ENCODE results near the gene CARD19.

DNA sequence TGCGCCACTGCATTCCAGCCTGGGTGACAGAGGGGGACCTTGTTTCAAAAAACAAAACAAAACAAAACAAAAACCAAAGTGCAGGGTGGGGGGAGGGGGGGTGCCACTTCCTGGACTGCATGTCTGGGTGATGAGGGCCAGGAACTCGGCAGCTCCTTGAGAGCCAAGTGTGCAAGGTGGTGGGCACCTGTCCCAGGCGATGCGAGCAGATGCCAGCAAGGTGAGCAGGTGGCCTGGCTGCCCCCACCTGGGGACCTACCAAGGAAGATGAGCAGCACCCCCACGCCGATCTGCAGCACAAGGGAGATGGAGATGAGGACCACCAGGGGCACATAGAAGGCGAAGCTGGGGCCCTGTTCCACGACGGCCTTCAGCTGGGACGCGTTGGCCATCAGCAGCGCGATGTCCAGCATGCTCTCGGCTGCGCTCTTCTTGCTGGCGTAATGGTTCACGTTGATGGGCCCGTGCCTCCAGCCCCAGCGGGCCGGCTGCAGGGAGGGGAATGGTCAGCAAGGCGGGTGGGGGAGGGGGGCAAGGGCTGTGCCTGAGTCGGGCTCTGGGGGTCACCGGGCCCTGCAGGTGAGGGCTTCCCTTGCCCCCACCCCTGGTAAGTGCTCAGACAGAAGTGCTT lies 30.2 kb downstream of the CARD19 start:
- TF ChIP-seq, protein P1, sequence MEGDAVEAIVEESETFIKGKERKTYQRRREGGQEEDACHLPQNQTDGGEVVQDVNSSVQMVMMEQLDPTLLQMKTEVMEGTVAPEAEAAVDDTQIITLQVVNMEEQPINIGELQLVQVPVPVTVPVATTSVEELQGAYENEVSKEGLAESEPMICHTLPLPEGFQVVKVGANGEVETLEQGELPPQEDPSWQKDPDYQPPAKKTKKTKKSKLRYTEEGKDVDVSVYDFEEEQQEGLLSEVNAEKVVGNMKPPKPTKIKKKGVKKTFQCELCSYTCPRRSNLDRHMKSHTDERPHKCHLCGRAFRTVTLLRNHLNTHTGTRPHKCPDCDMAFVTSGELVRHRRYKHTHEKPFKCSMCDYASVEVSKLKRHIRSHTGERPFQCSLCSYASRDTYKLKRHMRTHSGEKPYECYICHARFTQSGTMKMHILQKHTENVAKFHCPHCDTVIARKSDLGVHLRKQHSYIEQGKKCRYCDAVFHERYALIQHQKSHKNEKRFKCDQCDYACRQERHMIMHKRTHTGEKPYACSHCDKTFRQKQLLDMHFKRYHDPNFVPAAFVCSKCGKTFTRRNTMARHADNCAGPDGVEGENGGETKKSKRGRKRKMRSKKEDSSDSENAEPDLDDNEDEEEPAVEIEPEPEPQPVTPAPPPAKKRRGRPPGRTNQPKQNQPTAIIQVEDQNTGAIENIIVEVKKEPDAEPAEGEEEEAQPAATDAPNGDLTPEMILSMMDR (IDR thresholded peaks at IDR 0.05): no peak
- peak in 1 of 2 donors; percentile 10 for TF ChIP-seq POLR2AphosphoS5 (IDR thresholded peaks at IDR 0.05; ENCODE audit: insufficient read depth in 1 of 2, low read depth in 1 of 2)
